Keratinocyte (primary cell): ENCODE results near the gene SCMH1. TPM values are rescaled to one million over a fixed set of nuclear protein-coding genes. Genes with fewer than 3 reads are reported as not detected.
"Not testable (repeated sequence)": the region's sequence is repeated elsewhere in the genome, so short reads cannot be mapped to it uniquely, and the experiment has no call there.

Source experiments
- DNase-seq: peaks from one replicate; pipeline ENCODE4 v3.0.0-alpha.2; 2011; ENCODE audit warnings: low read depth, missing footprints, low spot score
- FAIRE-seq: peaks from 2 replicates; lab custom pipeline; 2011; peaks lifted over from hg19 to GRCh38; lab: Jason Lieb, UNC
- H2AFZ ChIP-seq: 2 replicates; pipeline ENCODE4 v1.6.0; 2012; ENCODE audit warnings: low read length, control low read depth, inconsistent platforms; ENCODE audit not compliant: control insufficient read depth
- H3K27ac ChIP-seq: 2 replicates; pipeline ENCODE4 v1.5.1; 2011; ENCODE audit warnings: low read length; ENCODE audit not compliant: control insufficient read depth, insufficient read depth
- H3K27me3 ChIP-seq: 3 replicates; pipeline ENCODE4 v1.6.0; 2011; ENCODE audit warnings: low read length; ENCODE audit not compliant: control insufficient read depth, insufficient read depth; ENCODE audit errors: extremely low read depth
- H3K36me3 ChIP-seq, 2 experiments: 2 replicates in 1 of 2; 3 replicates in 1 of 2; pipeline ENCODE4 v1.5.1; 2011; ENCODE audit warnings: low read length in 2 of 2, mild to moderate bottlenecking in 1 of 2; ENCODE audit not compliant: control insufficient read depth in 2 of 2, insufficient read depth in 2 of 2; ENCODE audit errors: extremely low read depth in 1 of 2
- H3K4me1 ChIP-seq: 3 replicates; pipeline ENCODE4 v1.5.1; 2011; ENCODE audit warnings: low read length; ENCODE audit not compliant: control insufficient read depth, insufficient read depth; ENCODE audit errors: extremely low read depth
- H3K4me2 ChIP-seq: 3 replicates; pipeline ENCODE4 v1.6.0; 2011; ENCODE audit warnings: low read depth, low read length; ENCODE audit not compliant: control insufficient read depth, insufficient read depth; ENCODE audit errors: extremely low read depth
- H3K4me3 ChIP-seq, 3 experiments: fragments of 200-600 bp in 1 of 3; sonication (generic) in 1 of 3; 2 replicates in 2 of 3; 3 replicates in 1 of 3; pipeline ENCODE4 v1.5.1; 2011 to 2016; ENCODE audit warnings: low read length in 3 of 3, mild to moderate bottlenecking in 3 of 3, control low read depth in 2 of 3, inconsistent platforms in 1 of 3, low read depth in 1 of 3, mixed read lengths in 1 of 3, mixed run types in 1 of 3, moderate library complexity in 1 of 3; ENCODE audit not compliant: control insufficient read depth in 2 of 3, insufficient read depth in 2 of 3; ENCODE audit errors: extremely low read depth in 1 of 3
- H3K79me2 ChIP-seq: 2 replicates; pipeline ENCODE4 v1.6.0; 2012; ENCODE audit warnings: low read length; ENCODE audit not compliant: control insufficient read depth, insufficient read depth
- H3K9ac ChIP-seq: 3 replicates; pipeline ENCODE4 v1.6.0; 2011; ENCODE audit warnings: low read length; ENCODE audit not compliant: control insufficient read depth, insufficient read depth; ENCODE audit errors: extremely low read depth
- H3K9me1 ChIP-seq: 3 replicates; pipeline ENCODE4 v1.6.0; 2011; ENCODE audit warnings: low read length; ENCODE audit not compliant: control insufficient read depth, insufficient read depth; ENCODE audit errors: extremely low read depth
- H3K9me3 ChIP-seq: 2 replicates; pipeline ENCODE4 v1.5.1; 2012; ENCODE audit warnings: low read depth, low read length; ENCODE audit not compliant: control insufficient read depth
- H4K20me1 ChIP-seq: 3 replicates; pipeline ENCODE4 v1.6.0; 2011; ENCODE audit warnings: low read length; ENCODE audit not compliant: control insufficient read depth, insufficient read depth; ENCODE audit errors: extremely low read depth
- CTCF ChIP-seq, 3 experiments: IDR thresholded peaks in 1 of 3; conservative IDR thresholded peaks in 1 of 3; optimal IDR thresholded peaks in 1 of 3; 2 replicates in 2 of 3; 3 replicates in 1 of 3; pipeline versions ENCODE3 to v1.5.1; 2011; ENCODE audit warnings: low read length in 3 of 3, mild to moderate bottlenecking in 3 of 3, moderate library complexity in 2 of 3, control low read depth in 1 of 3, inconsistent platforms in 1 of 3; ENCODE audit not compliant: insufficient read depth in 2 of 3; ENCODE audit errors: extremely low read depth in 1 of 3
- EZH2 ChIP-seq: IDR thresholded peaks from one replicate; pipeline ENCODE4 v1.6.1; 2012; ENCODE audit warnings: inconsistent platforms, mild to moderate bottlenecking, low read length, moderate library complexity
- dilution Hi-C: fragments of 300-500 bp; cut with MboI; formaldehyde crosslinking; loops from one replicate; pipeline ENCODE4 v1.7.0; 2020; ENCODE audit warnings: low sequenced_read_pairs; ENCODE audit not compliant: extremely low pct_ligation_motif_present
- polyA plus RNA-seq, 5 experiments: library from polyadenylated mRNA; depleted of rRNA in 3 of 5; stranded (reverse) in 3 of 5; stranded (forward) in 1 of 5; unstranded in 1 of 5; fragments of >200 nt; gene quantifications; 1 replicate in 1 of 5; 2 replicates in 3 of 5; 3 replicates in 1 of 5; pipeline versions ENCODE4 v1.2.1 to v1.2.3, GENCODE V29; 2011 to 2012; ENCODE audit warnings: missing spikeins in 2 of 5, low read depth in 1 of 5, low replicate concordance in 1 of 5

SCMH1 gene
- polyA plus RNA-seq, 1 donor (not counting 4 experiments of a cell fraction or from before 2014, with no cell fraction given), result 29.9 TPM

- dilution Hi-C loops, result no loop called here
- Histone ChIP-seq H3K27me3 (no peaks in the 10 kb centered on the region), H3K9me3 (peaks cover 1% of the 10 kb centered on the region), H3K4me1 (no peaks in the 10 kb centered on the region), H3K36me3 (peaks cover 0 to 2% of the 10 kb centered on the region in 2 experiments), H3K27ac (no peak overlapping the region), H3K4me3 (no peak overlapping the region), H3K9ac (no peak overlapping the region), H4K20me1 (no peaks in the 10 kb centered on the region), H3K79me2 (no peaks in the 10 kb centered on the region), H3K4me2 (no peak overlapping the region), H2AFZ (no peak overlapping the region), H3K9me1 (no peaks in the 10 kb centered on the region)
- no peak for FAIRE-seq
- TF ChIP-seq EZH2, result no peak
- TF ChIP-seq CTCF (optimal IDR thresholded peaks at IDR 0.05 in 1 of 3, IDR thresholded peaks at IDR 0.05 in 1 of 3, conservative IDR thresholded peaks at IDR 0.05 in 1 of 3; ENCODE audit: extremely low read depth in 1 of 3, insufficient read depth in 2 of 3, low read length in 3 of 3), result no peak
- no peak for DNase-seq
Measured at GRCh38 chr1:41215623-41216022, 26.5 kb downstream of the SCMH1 start.

GRCh38 chr1:41213341-41213740, 28.8 kb downstream of the SCMH1 start:
- no peak overlapping the region for H3K4me2 ChIP-seq
- no peak for FAIRE-seq
- no peaks in the 10 kb centered on the region for H4K20me1 ChIP-seq
- DNase-seq, result no peak
- no peaks in the 10 kb centered on the region for H3K36me3 ChIP-seq
- H3K4me3 ChIP-seq, result no peak overlapping the region
- H3K9me3 ChIP-seq, result peaks cover 1% of the 10 kb centered on the region
- H2AFZ ChIP-seq, result no peak overlapping the region
- H3K9ac ChIP-seq, result no peak overlapping the region
- no peak overlapping the region for H3K27ac ChIP-seq
- no peaks in the 10 kb centered on the region for H3K4me1 ChIP-seq
- H3K9me1 ChIP-seq, result no peaks in the 10 kb centered on the region
- dilution Hi-C loops, result no loop called here
- TF ChIP-seq EZH2, result no peak
- TF ChIP-seq CTCF (optimal IDR thresholded peaks at IDR 0.05 in 1 of 3, IDR thresholded peaks at IDR 0.05 in 1 of 3, conservative IDR thresholded peaks at IDR 0.05 in 1 of 3; ENCODE audit: extremely low read depth in 1 of 3, insufficient read depth in 2 of 3, low read length in 3 of 3), result no peak
- no peaks in the 10 kb centered on the region for H3K79me2 ChIP-seq
- no peaks in the 10 kb centered on the region for H3K27me3 ChIP-seq

- FAIRE-seq, H3K79me2 ChIP-seq, H3K4me3 ChIP-seq, H4K20me1 ChIP-seq, H3K36me3 ChIP-seq, H3K4me2 ChIP-seq, H3K9me1 ChIP-seq, DNase-seq, H3K4me1 ChIP-seq, H3K9me3 ChIP-seq, H3K9ac ChIP-seq, H2AFZ ChIP-seq, H3K27ac ChIP-seq, H3K27me3 ChIP-seq, dilution Hi-C loops: not testable (repeated sequence)
Measured at GRCh38 chr1:41211608-41212007, 30.5 kb downstream of the SCMH1 start.

- H3K4me3 ChIP-seq, H2AFZ ChIP-seq, H3K9ac ChIP-seq, H3K27me3 ChIP-seq, H3K4me1 ChIP-seq, H3K4me2 ChIP-seq, FAIRE-seq, H3K9me3 ChIP-seq, dilution Hi-C loops, H3K27ac ChIP-seq, H3K79me2 ChIP-seq, DNase-seq, H3K9me1 ChIP-seq, H4K20me1 ChIP-seq, H3K36me3 ChIP-seq: not testable (repeated sequence)
Measured at GRCh38 chr1:41207053-41207452, 35.1 kb downstream of the SCMH1 start.
